H1 (cell line): ENCODE measurements around the gene APEH.

Source experiments
- CEBPB ChIP-seq: IDR thresholded peaks from 2 replicates; pipeline ENCODE4 v1.6.1; 2012; ENCODE audit warnings: low read depth, low read length
- CHD2 ChIP-seq: IDR thresholded peaks from 2 replicates; pipeline ENCODE4 v1.6.1; 2012; ENCODE audit warnings: low read length, improper control_type of control experiment
- EZH2 ChIP-seq: fragments of 200-600 bp; sonication (generic); IDR thresholded peaks from 2 replicates; pipeline ENCODE4 v1.7.1; 2012; ENCODE audit warnings: low read depth, mild to moderate bottlenecking, moderate library complexity, low read length, inconsistent platforms; ENCODE audit not compliant: severe bottlenecking
- GABPA ChIP-seq: IDR thresholded peaks from 2 replicates; pipeline ENCODE4 v1.6.1; 2011; ENCODE audit warnings: mild to moderate bottlenecking, low read length, moderate library complexity, borderline replicate concordance; ENCODE audit not compliant: insufficient read depth
- POLR2AphosphoS5 ChIP-seq: IDR thresholded peaks from 2 replicates; pipeline ENCODE4 v1.6.1; 2011; ENCODE audit warnings: low read depth, low read length
- POU5F1 ChIP-seq: IDR thresholded peaks from 2 replicates; pipeline ENCODE4 v1.6.1; 2011; ENCODE audit warnings: low read depth, mild to moderate bottlenecking, low read length, moderate library complexity
- SUZ12 ChIP-seq: fragments of 200-600 bp; sonication (generic); IDR thresholded peaks from 2 replicates; pipeline ENCODE4 v1.6.1; 2012; ENCODE audit warnings: mild to moderate bottlenecking, inconsistent platforms, low read length, moderate library complexity, mixed read lengths
- TAF1 ChIP-seq: IDR thresholded peaks from 2 replicates; pipeline ENCODE4 v1.6.1; 2011; ENCODE audit warnings: mild to moderate bottlenecking, low read depth, low read length
- TF ChIP-seq, protein P1 (sequence below): IDR thresholded peaks from 2 replicates; pipeline ENCODE4 v1.6.1; 2012; ENCODE audit warnings: inconsistent platforms
- TF ChIP-seq, protein P2 (sequence below), 3 experiments: IDR thresholded peaks; 1 replicate in 2 of 3; 2 replicates in 1 of 3; pipeline versions ENCODE4 v1.5.1 to v1.6.1; 2011; ENCODE audit warnings: low read length in 3 of 3, mild to moderate bottlenecking in 3 of 3, inconsistent platforms in 2 of 3, low read depth in 1 of 3, moderate library complexity in 1 of 3; ENCODE audit not compliant: insufficient read depth in 1 of 3; ENCODE audit errors: control extremely low read depth in 1 of 3
- TF ChIP-seq, protein P3 (sequence below): IDR thresholded peaks from 2 replicates; pipeline ENCODE4 v1.6.1; 2012; ENCODE audit warnings: inconsistent platforms
- TF ChIP-seq, protein P4 (sequence below): IDR thresholded peaks from 2 replicates; pipeline ENCODE4 v1.6.1; 2011; ENCODE audit warnings: low read length, improper control_type of control experiment

DNA sequence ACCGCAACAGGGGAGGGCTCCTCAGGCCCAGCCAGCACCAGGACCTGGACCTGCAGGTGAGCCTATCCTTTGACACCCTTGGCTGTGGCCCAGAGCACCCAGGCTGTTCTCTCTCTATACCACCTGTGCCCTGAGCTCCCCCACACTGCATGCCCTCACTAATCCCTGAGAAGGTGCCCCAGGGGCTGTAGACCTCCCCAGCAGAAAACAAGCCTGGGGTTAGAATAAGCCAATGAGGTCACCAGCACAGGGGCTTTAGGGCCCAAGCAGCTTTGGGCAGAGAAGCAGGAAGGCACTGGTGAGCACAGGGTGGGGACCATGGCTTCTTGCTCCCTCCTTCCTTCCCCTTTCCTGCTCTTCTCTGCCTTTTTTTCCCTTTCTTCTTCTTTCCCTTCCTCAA is 10.3 kb upstream of the APEH start:
- TF ChIP-seq, protein P1, sequence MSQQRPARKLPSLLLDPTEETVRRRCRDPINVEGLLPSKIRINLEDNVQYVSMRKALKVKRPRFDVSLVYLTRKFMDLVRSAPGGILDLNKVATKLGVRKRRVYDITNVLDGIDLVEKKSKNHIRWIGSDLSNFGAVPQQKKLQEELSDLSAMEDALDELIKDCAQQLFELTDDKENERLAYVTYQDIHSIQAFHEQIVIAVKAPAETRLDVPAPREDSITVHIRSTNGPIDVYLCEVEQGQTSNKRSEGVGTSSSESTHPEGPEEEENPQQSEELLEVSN = no peak
- TF ChIP-seq POLR2AphosphoS5 (no peak), POU5F1 (no peak), CHD2 (no peak), EZH2 (no peak), CEBPB (no peak), TAF1 (no peak), GABPA (no peak), SUZ12 (no peak)
- TF ChIP-seq, protein P2, sequence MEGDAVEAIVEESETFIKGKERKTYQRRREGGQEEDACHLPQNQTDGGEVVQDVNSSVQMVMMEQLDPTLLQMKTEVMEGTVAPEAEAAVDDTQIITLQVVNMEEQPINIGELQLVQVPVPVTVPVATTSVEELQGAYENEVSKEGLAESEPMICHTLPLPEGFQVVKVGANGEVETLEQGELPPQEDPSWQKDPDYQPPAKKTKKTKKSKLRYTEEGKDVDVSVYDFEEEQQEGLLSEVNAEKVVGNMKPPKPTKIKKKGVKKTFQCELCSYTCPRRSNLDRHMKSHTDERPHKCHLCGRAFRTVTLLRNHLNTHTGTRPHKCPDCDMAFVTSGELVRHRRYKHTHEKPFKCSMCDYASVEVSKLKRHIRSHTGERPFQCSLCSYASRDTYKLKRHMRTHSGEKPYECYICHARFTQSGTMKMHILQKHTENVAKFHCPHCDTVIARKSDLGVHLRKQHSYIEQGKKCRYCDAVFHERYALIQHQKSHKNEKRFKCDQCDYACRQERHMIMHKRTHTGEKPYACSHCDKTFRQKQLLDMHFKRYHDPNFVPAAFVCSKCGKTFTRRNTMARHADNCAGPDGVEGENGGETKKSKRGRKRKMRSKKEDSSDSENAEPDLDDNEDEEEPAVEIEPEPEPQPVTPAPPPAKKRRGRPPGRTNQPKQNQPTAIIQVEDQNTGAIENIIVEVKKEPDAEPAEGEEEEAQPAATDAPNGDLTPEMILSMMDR (IDR thresholded peaks at IDR 0.05; ENCODE audit: control extremely low read depth in 1 of 3, insufficient read depth in 1 of 3, low read depth in 1 of 3, low read length in 3 of 3) = no peak
- TF ChIP-seq, protein P3, sequence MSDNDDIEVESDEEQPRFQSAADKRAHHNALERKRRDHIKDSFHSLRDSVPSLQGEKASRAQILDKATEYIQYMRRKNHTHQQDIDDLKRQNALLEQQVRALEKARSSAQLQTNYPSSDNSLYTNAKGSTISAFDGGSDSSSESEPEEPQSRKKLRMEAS = no peak
- TF ChIP-seq, protein P4, sequence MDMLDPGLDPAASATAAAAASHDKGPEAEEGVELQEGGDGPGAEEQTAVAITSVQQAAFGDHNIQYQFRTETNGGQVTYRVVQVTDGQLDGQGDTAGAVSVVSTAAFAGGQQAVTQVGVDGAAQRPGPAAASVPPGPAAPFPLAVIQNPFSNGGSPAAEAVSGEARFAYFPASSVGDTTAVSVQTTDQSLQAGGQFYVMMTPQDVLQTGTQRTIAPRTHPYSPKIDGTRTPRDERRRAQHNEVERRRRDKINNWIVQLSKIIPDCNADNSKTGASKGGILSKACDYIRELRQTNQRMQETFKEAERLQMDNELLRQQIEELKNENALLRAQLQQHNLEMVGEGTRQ = no peak
